ENCODE data around the gene ABITRAM. TPM values are rescaled to one million over a fixed set of nuclear protein-coding genes. Genes with fewer than 3 reads are reported as not detected.

ABITRAM gene
- total RNA-seq = 10.0 and 10.3 TPM in 2 replicates

GRCh38 chr9:108934323-108934893 is at the start of gene ABITRAM:
TSS of gene ABITRAM (plus strand) at chr9:108934400. CDS start at chr9:108934487, 87 bp downstream.

GRCh38 chr9:108933718-108934322 is 380 bp upstream of the ABITRAM start, which contains the start of gene ELP1:
TSS of gene ELP1 (minus strand) at chr9:108934124. CDS start at chr9:108931146, 2,978 bp downstream.

Other genes with a start within 250 kb of the ABITRAM start
- gene ACTL7B, start 78.4 kb upstream of the ABITRAM start, total RNA-seq = under 0.01 TPM in 2 replicates
- gene ACTL7A, start 72.1 kb upstream of the ABITRAM start, total RNA-seq = not detected in 2 replicates
- 30.1 and 38.9 TPM in 2 replicates for gene ELP1, start 276 bp upstream of the ABITRAM start, total RNA-seq
- gene CTNNAL1, start 79.1 kb downstream of the ABITRAM start, total RNA-seq = 69.8 and 103 TPM in 2 replicates
- 29.8 and 43.2 TPM in 2 replicates for gene TMEM245, start 185.5 kb downstream of the ABITRAM start, total RNA-seq
- under 0.01 TPM in 1 of 2 replicates, not detected in the other for gene FRRS1L, start 232.8 kb downstream of the ABITRAM start, total RNA-seq